NCI-H2196 (cell line): ENCODE data around the gene ZNF277.

Experiments
- DNase-seq: peaks from one replicate; lab custom pipeline; 2025; ENCODE audit not compliant: unreplicated experiment; lab: John Stamatoyannopoulos, UW

The ZNF277 gene

GRCh38 chr7:112183266-112183665, 23.2 kb upstream of the ZNF277 start:
- no peak for DNase-seq

GRCh38 chr7:112184455-112184854, 22.0 kb upstream of the ZNF277 start:
- DNase-seq = no peak

GRCh38 chr7:112185005-112185834, 21.3 kb upstream of the ZNF277 start:
- no peak for DNase-seq

GRCh38 chr7:112186300-112186699, 20.2 kb upstream of the ZNF277 start:
- no peak for DNase-seq

GRCh38 chr7:112188257-112188656, 18.2 kb upstream of the ZNF277 start:
- DNase-seq = no peak

- no peak for DNase-seq
These were observed 16.8 kb upstream of the ZNF277 start for GRCh38 chr7:112189691-112190090.

GRCh38 chr7:112190120-112190519, 16.4 kb upstream of the ZNF277 start:
- DNase-seq = no peak

- no peak for DNase-seq
These were observed 14.0 kb upstream of the ZNF277 start for GRCh38 chr7:112192236-112193154.

- DNase-seq = no peak
These were observed 12.5 kb upstream of the ZNF277 start for GRCh38 chr7:112193915-112194502.

- no peak for DNase-seq
These were observed 10.8 kb upstream of the ZNF277 start for GRCh38 chr7:112195717-112196116.

GRCh38 chr7:112197322-112197721, 9.2 kb upstream of the ZNF277 start:
- DNase-seq = no peak

GRCh38 chr7:112199035-112199655, 7.3 kb upstream of the ZNF277 start:
- DNase-seq = no peak

- no peak for DNase-seq
These were observed 6.8 kb upstream of the ZNF277 start for GRCh38 chr7:112199672-112200071.

- no peak for DNase-seq
These were observed 5.1 kb upstream of the ZNF277 start for GRCh38 chr7:112201411-112201810.

GRCh38 chr7:112201839-112202238, 4.7 kb upstream of the ZNF277 start:
- DNase-seq = no peak

GRCh38 chr7:112202816-112203215, 3.7 kb upstream of the ZNF277 start:
- DNase-seq = peak; percentile 49

GRCh38 chr7:112203365-112203739, 3.1 kb upstream of the ZNF277 start:
- no peak for DNase-seq

GRCh38 chr7:112204499-112205342, 1.8 kb upstream of the ZNF277 start:
- DNase-seq = no peak

GRCh38 chr7:112205343-112206237, 905 bp upstream of the ZNF277 start:
- no peak for DNase-seq
